Ishikawa (cell line): ENCODE measurements around the gene TMPRSS6.

Experiments
- CREB1 ChIP-seq: IDR thresholded peaks from 2 replicates; pipeline ENCODE4 v1.6.1; 2012; ENCODE audit warnings: low read depth
- EP300 ChIP-seq: IDR thresholded peaks from 2 replicates; pipeline ENCODE4 v1.6.1; 2012; ENCODE audit warnings: borderline replicate concordance
- TEAD4 ChIP-seq: IDR thresholded peaks from 2 replicates; pipeline ENCODE4 v1.6.1; 2012

- TF ChIP-seq CREB1 (no peak), TEAD4 (no peak), EP300 (no peak)
Observed at GRCh38 chr22:37094239-37094638, 15.3 kb downstream of the TMPRSS6 start.
